ENCODE data around the gene CCDC12. TPM values are rescaled to one million over a fixed set of nuclear protein-coding genes. Genes with fewer than 3 reads are reported as not detected.

The CCDC12 gene
- total RNA-seq, 1 donor from 2014 or later = 33.0 TPM

DNA sequence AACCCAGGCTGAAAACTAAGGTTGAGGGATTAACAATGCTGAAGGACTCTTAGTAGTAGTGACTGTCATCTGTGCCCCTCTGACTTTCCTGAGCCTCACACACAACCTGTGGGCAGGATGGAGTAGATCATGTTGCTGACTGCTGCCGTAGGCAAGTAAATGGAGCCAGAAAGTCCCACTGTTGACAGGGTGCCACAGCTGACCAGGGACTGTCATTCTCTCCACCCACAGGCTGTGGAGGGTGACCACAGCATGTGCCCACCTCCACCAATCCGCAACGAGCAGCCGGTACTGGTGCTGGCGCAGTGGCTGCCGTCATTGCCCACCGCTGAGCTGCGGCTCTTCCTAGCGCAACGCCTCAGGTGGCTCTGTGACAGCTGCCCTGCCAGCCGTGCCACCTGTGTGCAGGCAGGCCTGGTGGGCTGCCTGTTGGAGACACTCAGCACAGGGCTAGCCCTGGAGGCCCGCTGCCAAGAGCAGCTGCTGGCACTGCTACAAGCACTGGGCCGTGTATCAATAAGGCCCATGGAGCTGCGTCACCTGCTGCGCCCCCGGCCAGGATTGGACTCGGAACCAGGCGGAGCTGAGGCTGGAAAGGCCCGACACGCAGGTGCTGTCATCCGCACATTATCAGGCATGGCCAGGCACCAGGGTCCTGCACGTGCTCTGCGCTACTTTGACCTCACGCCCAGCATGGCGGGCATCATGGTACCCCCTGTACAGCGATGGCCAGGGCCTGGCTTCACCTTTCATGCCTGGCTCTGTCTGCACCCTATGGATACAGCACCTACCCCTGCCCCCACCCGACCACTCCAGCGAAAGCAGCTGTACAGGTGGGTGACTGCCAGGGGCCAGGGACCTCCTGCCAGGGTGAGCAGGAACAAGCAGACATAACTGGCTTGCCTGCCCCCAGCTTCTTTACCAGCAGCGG lies 18.5 kb upstream of the CCDC12 start:
- DNase-seq (ENCODE audit: low read depth) = no peak
- no peaks in the 10 kb centered on the region for H3K27me3 ChIP-seq (ENCODE audit: control insufficient read depth, insufficient read depth, low read length)
- no peaks in the 10 kb centered on the region for H3K36me3 ChIP-seq (ENCODE audit: control insufficient read depth, insufficient read depth, low read length)
- TF ChIP-seq, protein P1, sequence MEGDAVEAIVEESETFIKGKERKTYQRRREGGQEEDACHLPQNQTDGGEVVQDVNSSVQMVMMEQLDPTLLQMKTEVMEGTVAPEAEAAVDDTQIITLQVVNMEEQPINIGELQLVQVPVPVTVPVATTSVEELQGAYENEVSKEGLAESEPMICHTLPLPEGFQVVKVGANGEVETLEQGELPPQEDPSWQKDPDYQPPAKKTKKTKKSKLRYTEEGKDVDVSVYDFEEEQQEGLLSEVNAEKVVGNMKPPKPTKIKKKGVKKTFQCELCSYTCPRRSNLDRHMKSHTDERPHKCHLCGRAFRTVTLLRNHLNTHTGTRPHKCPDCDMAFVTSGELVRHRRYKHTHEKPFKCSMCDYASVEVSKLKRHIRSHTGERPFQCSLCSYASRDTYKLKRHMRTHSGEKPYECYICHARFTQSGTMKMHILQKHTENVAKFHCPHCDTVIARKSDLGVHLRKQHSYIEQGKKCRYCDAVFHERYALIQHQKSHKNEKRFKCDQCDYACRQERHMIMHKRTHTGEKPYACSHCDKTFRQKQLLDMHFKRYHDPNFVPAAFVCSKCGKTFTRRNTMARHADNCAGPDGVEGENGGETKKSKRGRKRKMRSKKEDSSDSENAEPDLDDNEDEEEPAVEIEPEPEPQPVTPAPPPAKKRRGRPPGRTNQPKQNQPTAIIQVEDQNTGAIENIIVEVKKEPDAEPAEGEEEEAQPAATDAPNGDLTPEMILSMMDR (IDR thresholded peaks at IDR 0.05; ENCODE audit: insufficient read depth, low read length, poor library complexity, severe bottlenecking) = no peak
- H3K4me3 ChIP-seq (ENCODE audit: low read depth, low read length) = no peak overlapping the region

DNA sequence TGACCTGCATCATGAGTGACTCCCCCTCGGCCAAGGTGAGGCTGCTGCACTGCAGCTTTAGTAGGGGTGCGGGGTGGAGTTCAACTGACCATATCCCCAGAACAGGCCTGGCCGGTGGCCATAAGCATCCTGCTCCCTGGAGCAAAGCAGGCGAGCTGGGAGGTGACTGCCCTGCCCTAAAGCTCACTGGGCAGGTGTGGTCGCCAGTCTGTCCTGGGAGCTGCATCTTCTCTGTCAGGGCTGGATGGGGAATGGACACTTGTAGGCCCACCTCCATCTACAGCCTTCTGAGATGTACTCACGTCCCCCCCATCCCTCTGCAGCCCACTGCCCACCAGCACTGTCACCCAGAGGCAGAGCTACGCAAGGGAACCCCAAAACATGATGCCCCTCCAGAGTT lies 17.4 kb upstream of the CCDC12 start:
- TF ChIP-seq, protein P1 (IDR thresholded peaks at IDR 0.05; ENCODE audit: insufficient read depth, low read length, poor library complexity, severe bottlenecking) = no peak
- no peaks in the 10 kb centered on the region for H3K36me3 ChIP-seq (ENCODE audit: control insufficient read depth, insufficient read depth, low read length)

DNA sequence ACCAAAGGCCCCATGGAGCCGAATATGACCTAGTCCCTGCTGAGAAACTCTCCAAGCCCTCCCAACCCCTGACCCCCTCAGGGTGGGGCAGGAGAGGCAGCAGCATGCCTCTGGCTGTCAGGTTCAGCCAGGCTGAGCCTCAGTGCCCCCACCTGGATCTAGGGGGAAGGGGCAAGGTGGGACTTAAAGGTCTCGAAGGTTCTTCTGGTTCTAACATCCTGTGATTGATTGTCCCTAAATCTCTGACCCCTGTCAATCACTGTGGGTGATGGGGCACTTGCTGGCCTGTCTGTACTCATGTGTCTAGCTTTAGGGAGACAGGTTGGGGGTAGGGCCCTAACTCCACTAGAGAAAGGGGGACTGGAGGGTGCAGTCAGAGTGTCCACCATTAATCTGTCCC lies 16.7 kb upstream of the CCDC12 start:
- no peak for DNase-seq (ENCODE audit: low read depth)
- no peaks in the 10 kb centered on the region for H3K36me3 ChIP-seq (ENCODE audit: control insufficient read depth, insufficient read depth, low read length)
- TF ChIP-seq, protein P1 (IDR thresholded peaks at IDR 0.05; ENCODE audit: insufficient read depth, low read length, poor library complexity, severe bottlenecking) = no peak
- no peaks in the 10 kb centered on the region for H3K27me3 ChIP-seq (ENCODE audit: control insufficient read depth, insufficient read depth, low read length)
- H3K4me3 ChIP-seq (ENCODE audit: low read depth, low read length) = no peak overlapping the region

More for the DNA sequence above, 17.4 kb upstream of the CCDC12 start:
- Histone ChIP-seq H3K27me3 (ENCODE audit: control insufficient read depth, insufficient read depth, low read length) (no peaks in the 10 kb centered on the region), H3K4me3 (ENCODE audit: low read depth, low read length) (no peak overlapping the region)
- no peak for DNase-seq (ENCODE audit: low read depth)

DNA sequence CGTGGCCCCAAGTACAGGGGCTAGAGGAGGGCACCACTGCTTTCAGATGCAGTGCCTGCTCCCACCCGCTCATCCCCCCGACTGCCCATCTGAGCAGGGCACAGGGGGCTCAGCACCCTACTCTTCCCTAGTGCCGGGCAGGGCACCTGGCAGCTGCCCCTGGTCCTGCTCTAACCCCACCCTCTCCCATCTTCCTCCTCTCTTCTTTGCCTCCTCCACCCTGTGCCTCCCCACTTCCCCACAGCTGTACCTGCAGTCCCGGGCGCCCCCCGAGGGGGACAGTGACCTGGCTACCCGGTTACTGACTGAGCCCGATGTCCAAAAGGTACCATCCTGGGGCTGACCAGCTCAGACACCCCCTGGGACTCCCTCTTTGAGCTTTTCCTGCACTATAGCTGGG lies 15.7 kb upstream of the CCDC12 start:
- no peaks in the 10 kb centered on the region for H3K27me3 ChIP-seq (ENCODE audit: control insufficient read depth, insufficient read depth, low read length)
- no peak for DNase-seq (ENCODE audit: low read depth)
- no peak overlapping the region for H3K4me3 ChIP-seq (ENCODE audit: low read depth, low read length)
- H3K36me3 ChIP-seq (ENCODE audit: control insufficient read depth, insufficient read depth, low read length) = no peaks in the 10 kb centered on the region
- TF ChIP-seq, protein P1 (IDR thresholded peaks at IDR 0.05; ENCODE audit: insufficient read depth, low read length, poor library complexity, severe bottlenecking) = no peak

DNA sequence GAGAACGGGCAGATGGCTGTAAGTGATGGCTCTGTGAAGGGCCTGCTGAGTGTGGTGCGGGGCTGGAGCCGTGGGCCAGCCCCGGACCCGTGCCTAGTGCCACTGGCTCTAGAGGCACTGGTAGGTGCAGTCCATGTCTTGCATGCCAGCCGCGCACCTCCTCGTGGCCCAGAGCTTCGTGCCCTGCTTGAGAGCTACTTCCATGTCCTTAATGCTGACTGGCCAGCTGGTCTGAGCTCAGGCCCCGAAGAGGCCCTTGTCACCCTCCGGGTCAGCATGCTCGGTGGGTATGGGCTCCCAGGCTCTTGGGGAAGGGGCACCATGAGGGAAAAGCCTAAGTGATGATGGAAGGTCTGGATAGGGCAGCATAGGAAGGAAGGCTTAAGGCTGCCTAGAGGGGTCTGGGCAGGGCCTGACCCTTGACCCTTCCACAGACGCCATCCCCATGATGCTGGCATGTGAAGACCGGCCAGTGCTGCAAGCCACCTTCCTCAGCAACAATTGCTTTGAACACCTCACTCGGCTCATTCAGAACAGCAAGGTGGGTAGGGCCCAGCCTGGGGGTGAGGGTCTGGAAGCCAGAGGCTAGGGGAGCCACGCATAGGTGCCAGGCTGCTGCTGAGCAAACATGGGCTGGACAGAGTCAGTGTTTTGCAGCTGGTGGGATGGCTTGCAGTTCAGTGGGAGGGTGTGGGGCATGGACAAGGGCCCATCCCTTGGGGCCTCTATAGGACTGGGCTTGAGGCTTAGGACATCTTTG lies 15.0 kb upstream of the CCDC12 start:
- TF ChIP-seq, protein P1 (IDR thresholded peaks at IDR 0.05; ENCODE audit: insufficient read depth, low read length, poor library complexity, severe bottlenecking) = no peak
- Histone ChIP-seq H3K36me3 (ENCODE audit: control insufficient read depth, insufficient read depth, low read length) (no peaks in the 10 kb centered on the region), H3K27me3 (ENCODE audit: control insufficient read depth, insufficient read depth, low read length) (no peaks in the 10 kb centered on the region), H3K4me3 (ENCODE audit: low read depth, low read length) (no peak overlapping the region)
- no peak for DNase-seq (ENCODE audit: low read depth)

Measured in kidney epithelial cell (primary cell).